ENCODE measurements around the gene GALNT1.

GALNT1 gene

DNA sequence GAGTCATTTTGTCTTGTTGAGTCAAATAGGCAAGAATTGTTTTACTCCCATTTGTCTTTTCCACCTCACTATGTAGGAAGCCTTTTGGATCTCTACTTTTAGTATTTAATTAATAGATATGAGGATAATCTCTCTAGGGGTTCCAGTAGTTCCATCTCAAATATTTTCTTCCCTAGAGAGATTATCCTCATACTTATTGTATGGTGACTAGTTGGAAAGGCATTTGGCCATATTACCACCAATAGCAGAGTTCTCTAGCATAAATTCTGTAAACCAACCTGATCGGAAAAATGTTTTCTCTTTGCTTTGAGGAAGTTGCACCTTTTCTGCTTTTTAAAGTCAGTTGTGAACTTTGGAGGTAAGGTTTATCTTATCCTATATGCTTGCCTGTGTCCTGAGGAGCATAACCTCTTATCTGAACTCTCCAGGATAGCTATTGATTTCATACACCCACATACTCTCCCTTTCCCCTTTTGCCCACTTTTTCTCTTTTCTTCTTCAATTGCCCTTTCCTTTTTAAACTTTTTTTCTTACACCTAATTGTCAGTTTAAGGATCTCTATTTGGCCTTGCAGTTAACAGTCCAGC lies 100.8 kb downstream of the GALNT1 start:
- DNase-seq = no peak

DNA sequence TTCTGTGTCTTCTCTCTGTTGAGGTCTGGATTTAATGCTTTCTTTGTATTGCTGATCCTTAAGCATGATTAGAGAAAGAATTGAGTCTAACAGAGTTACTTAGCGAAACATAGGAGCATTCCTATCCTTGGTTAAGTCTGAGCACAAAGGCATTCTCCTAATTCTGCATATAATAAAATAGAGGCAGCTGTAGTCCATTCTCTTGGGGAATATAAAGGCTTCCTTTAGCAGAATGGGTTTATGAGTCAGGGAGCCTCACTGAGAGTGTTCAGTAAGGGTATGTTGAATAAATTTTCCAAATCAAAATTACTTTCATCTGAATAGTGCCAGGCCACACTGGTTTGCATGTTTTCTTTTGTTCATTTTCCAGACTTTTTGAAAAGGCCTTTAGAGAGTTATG lies 101.5 kb downstream of the GALNT1 start:
- no peak for DNase-seq

GRCh38 chr18:35688757-35689156 lies 107.2 kb downstream of the GALNT1 start:
- no peak for DNase-seq

DNA sequence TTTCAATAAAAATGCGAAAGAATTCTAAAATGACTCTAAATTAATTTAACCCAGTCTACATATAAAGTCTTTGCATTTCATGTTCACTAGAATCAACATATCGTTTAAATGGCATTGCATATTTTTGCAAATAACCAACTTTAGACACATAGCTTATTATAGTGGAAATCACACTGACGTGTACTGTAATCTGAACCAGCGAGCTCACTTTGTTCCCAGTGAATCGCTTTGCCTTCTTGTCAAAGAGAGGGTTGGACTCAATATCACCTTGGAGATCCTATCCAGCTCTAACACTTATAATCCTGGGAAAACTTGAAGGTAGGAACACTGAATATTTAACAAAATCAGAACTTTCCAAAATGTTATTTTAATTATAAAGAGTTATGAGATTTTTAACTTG lies 108.2 kb downstream of the GALNT1 start:
- DNase-seq = no peak

- DNase-seq = no peak
Observed at GRCh38 chr18:35691625-35692024, 110.1 kb downstream of the GALNT1 start.

GRCh38 chr18:35692866-35693265 lies 111.3 kb downstream of the GALNT1 start:
- no peak for DNase-seq

GRCh38 chr18:35693829-35694228 lies 112.3 kb downstream of the GALNT1 start:
- no peak for DNase-seq

DNA sequence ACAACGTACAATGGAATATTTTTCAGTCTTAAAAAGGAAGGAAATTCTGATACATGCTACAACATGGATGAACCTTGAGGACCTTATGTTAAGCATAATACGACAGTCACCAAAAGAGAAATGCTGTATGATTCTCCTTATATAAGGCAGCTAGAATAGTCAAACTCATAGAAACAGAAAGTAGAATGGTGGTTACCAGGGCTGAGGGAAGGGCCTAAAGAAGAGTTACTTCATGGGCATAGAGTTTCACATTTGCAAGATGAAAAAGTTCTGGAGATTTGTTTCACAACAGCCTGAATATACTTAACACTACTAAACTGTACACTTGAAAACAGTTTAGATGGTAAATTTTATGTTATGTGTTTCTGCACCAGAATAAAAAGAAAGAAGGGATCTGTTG lies 113.3 kb downstream of the GALNT1 start:
- no peak for DNase-seq

DNA sequence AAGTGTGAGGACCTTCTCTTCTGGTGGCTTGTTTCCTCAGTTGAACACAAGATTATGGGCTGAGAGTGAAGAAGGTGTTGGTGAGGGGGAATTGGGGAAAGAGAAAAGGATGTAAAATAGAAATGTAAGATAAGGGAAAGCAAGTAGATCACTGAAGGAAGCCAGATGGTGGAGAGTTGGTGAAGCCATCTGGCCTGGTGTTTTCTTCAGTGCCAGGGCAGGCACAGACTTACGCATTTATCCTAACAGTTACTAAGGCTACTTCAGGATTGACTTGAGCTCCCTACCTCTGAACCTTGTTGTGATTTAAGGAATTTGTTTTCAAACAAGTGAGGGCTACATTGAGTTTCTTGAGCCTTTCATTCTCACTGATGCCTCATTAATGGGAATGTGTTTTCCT lies 113.8 kb downstream of the GALNT1 start:
- DNase-seq = no peak

DNA sequence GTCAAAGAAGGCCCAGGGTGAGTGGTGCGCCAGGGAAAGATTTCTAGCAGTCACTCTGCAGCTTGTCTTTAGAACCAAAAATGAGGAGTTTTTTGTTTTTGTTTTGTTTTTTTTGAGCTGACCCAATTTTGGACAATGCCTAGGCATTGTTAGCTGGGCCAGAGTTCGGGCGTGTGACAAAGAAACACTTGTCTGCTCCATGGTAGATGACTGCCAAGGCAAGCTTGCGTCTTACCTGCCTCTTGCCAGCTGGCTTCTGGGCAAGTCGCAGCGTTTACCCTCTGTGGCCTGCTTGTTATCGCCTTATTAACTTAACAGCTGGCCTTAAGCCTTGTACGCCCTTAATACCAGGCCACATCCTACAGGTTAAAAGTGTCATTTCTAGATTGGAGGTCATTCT lies 114.3 kb downstream of the GALNT1 start:
- DNase-seq = no peak

DNA sequence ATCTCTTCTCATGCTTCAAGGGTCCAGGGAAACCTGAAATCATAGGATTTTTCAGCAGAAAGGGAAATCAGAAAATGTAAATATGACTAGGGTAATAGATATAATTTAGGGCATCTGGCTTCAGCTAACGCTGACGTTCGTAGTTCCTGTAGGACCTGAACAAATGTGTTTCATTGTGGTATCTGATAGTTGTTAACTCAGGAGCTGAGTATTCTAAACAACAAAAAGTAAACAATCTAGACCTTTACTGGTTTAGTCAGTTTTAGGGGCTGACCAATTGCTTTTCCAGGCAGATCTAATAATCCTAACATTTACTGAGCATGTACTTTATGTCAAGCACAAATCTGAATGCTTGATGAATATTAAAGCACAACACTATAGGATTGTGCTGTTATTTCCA lies 114.8 kb downstream of the GALNT1 start:
- no peak for DNase-seq

GRCh38 chr18:35697869-35698268 lies 116.3 kb downstream of the GALNT1 start:
- DNase-seq = no peak

GRCh38 chr18:35703043-35703688 lies 121.6 kb downstream of the GALNT1 start:
- no peak for DNase-seq

DNA sequence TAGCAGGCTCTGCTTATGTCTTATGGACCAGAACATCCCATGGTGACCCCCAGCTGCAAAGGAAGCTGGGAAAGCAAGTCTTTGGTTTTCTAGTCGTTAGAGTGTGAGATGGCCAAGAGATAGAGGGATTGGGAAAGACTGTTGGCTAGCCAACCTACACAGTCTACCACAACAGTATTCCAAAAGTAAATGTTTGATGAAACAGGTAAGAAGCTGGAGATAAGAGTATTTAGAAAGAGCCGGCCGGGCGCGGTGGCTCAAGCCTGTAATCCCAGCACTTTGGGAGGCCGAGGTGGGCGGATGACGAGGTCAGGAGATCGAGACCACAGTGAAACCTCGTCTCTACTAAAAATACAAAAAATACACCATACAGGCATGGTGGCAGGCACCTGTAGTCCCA lies 124.4 kb downstream of the GALNT1 start:
- no peak for DNase-seq

- no peak for DNase-seq
Observed at GRCh38 chr18:35707247-35707646, 125.7 kb downstream of the GALNT1 start.

DNA sequence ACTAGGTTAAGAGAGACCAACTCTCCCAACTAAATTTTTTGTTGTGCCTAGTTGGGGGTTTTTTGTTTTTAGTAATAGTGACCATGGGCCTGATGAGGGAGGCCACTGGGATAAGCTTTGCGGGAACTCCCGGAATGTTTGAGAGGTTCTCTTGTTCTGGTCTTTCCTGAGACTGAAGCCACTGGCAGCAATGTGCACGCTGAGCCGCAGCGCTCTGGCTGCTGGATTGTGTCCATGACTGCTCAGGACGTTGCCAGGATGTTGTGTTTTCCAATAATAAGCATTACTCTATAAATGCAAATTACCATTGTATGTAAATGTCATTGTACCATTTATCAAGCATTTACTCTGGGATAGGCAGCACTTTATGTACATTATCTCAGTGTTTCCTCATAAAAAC lies 126.1 kb downstream of the GALNT1 start:
- no peak for DNase-seq

DNA sequence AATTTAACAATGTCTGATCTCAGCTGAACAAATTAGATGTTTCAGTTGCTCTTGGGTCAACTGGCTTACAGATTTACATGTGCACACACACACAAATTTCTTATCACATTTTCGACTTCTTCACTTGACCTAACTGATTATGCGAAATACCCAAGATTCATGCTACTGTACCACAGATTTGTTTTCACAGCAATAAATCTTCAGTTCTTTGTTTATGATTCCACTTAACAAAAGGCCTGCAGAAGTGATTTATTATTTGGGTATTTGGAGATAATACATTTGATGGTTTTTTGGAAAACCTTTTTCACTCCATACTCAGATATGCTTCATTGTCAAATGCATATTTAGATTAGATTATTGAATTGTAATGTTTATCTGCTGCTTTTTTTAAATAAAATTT lies 129.0 kb downstream of the GALNT1 start:
- DNase-seq = no peak

DNA sequence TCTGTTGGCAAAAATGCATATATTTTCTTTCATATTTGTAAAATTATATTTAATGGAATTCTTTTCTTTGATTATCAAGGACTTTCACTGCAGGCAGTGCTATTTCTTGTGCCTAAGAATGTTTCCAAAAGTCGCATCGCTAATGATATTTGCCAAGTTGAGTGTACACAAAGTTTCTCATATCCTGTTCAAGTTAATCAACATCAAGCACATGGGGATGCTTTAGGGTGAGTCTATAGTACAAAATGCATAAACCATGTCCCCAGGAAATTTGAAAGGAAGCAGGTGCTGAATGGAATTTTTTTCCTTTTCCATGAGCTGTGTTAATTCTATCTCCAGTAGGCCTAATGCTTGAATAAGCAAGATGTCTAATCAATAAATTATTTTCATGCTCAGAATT lies 129.7 kb downstream of the GALNT1 start:
- no peak for DNase-seq

DNA sequence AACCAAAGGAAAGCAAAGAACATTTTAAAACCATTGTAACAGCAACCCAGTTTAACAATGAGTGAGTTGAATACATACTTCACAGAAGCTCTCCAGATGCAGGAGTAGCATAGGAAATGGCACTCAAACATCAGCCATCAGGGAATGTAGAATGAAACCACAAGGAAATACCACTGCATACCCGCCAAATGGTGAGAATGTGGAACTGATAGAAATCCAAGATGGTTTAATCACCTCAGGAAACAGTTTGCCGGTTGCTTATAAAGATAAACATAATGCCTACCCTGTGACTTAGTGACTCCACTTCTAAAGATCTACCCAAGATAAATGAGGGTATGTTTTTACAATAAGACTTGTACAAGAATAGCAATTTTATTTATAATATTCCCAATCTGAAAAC lies 132.0 kb downstream of the GALNT1 start:
- DNase-seq = no peak

DNA sequence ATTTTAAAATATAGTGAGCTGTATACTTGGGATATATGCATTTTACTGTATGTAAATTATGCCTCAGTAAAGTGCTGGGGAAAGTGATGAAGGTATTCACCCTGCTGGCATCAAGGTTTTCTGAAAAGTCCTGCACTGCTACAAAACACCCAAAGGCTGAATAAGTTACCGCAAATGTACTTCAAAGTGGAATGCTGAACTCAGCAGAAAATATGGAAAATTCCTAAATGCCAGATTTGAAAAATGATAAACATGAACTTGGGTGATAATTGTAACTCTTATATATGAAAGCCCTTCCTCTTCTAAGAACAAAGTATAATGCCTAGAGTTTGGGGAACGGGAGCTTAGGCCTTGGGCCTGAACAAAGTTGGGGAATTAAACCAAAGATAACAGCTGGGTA lies 133.0 kb downstream of the GALNT1 start:
- no peak for DNase-seq

DNA sequence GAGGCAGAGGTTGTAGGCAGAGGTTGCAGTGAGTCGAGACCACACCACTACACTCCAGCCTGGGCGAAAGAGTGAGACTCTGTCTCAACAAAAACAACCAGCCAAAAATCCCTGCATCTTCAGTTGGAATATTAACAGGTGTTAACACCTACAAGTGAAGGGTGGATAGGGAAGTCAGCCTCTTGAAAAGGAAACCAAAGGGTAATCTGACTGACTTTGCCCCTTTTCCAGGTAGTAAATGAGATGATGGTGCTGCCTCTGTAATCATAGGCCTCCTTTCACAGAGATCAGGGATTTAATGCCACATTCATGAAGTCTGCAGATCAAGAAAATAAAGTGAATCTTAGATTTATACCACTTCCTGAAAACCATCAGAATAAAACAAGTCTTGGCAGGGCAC lies 133.6 kb downstream of the GALNT1 start:
- DNase-seq = no peak

DNA sequence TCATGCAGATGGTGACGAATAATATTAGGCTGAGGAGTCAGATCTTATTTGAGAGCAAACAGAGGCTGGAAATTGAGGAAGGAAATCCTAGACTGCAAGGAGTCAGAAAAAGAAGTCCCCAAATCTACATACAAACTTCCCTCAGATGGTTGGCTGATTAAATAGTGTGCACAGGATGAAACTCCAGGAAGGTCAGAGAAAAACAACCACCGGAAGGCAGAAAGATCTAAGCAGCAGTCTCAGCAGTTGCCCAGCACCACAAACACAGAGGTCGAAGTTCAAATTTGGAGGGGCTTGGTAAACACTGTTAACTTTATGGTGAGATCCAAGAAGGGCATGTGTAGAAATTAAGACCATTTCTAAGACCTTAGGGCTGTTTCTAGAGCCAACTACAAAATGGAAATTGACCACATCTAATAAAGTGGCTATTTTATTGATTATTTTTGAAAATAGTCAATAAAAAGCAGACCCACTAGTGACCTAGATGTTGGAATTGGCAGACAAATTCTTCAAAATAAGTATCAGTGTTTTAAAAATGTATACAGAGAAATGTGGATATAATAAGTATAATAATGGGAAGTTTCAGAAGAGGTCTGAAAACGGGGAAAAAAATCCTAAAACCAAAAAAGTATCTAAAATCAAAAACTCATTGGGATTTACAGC lies 134.8 kb downstream of the GALNT1 start:
- DNase-seq = no peak

DNA sequence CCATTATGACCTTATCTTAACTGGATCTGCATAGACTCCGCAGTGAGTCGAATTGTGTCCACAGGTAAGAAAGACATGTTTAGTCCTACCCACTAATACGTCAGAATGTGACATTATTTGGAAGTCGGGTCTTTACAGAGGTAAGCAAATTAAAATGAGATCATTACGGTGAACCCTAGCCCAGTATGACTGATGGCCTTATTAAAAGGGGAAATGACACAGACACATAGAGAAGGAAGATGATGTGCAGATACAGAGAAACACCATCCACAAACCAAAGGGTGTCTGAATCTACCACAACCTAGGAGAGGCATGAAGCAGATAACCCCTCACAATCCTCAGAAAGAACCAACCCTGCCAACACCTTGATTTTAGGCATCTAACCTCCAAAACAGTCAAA lies 135.6 kb downstream of the GALNT1 start:
- no peak for DNase-seq

- DNase-seq = no peak
Observed at GRCh38 chr18:35721431-35722081, 140.0 kb downstream of the GALNT1 start.
